ENCODE results near the gene CREB5.

DNA sequence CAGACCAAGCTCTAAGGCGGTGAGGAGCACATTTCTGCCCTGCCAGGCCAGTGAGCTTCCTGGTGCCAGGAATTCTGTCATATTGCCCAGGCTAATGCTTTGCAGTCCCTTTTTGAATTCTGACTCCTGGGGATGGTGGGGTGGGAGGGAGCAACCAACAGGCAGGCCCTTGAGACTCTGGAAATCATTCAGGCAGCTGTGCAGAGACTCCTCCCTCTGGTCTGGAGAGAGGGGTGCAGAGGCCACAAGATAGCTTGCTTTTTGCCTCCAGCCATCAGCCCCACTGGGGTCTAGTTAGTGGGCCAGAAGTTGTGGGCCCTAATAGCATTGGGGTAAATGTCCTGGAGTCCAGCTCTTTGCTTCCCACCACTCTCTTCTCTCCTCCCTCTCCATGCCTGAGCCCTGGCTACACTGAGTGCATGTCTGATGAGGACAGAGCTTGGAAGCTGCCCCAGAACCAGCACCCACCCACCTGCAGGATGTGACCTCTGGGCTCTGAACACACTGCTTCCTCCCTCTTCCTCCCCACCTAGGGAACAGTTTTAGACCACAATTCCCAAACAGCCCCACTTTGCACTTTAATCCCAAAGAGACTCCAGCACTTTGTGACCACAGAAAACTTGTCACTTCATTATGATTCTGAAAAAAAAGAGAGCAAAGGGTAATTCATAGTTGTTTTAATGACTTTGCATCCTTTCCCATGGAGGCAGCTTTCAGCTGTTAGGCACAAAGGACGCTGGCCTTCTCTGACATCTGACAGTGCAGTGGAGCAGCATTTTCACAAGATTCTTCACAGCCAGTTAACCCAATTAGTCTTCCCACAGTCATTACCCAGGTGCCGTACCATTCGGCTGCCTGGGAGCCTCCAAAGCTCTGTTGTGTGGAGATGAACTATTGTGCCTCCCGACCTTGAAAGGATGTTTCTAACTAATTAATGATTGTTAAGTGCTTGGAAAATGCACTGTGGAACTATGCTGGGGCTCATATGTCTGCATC, 283.3 kb downstream of the CREB5 start:
- TF ChIP-seq, protein P1, sequence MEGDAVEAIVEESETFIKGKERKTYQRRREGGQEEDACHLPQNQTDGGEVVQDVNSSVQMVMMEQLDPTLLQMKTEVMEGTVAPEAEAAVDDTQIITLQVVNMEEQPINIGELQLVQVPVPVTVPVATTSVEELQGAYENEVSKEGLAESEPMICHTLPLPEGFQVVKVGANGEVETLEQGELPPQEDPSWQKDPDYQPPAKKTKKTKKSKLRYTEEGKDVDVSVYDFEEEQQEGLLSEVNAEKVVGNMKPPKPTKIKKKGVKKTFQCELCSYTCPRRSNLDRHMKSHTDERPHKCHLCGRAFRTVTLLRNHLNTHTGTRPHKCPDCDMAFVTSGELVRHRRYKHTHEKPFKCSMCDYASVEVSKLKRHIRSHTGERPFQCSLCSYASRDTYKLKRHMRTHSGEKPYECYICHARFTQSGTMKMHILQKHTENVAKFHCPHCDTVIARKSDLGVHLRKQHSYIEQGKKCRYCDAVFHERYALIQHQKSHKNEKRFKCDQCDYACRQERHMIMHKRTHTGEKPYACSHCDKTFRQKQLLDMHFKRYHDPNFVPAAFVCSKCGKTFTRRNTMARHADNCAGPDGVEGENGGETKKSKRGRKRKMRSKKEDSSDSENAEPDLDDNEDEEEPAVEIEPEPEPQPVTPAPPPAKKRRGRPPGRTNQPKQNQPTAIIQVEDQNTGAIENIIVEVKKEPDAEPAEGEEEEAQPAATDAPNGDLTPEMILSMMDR (conservative IDR thresholded peaks at IDR 0.05; ENCODE audit: low read length): no peak
- no peak for TF ChIP-seq EZH2phosphoT487 (IDR thresholded peaks at IDR 0.05; ENCODE audit: borderline replicate concordance)

Measured in Loucy (cell line).